GM21381 (cell line): Measurements from ENCODE around the gene NLRP14.

Source experiments
- ATAC-seq: cut with Tn5 transposase; IDR thresholded peaks from one replicate; pipeline ENCODE4 v1.9.1; 2021; ENCODE audit warnings: mild to moderate bottlenecking, moderate library complexity; ENCODE audit not compliant: unreplicated experiment

Gene NLRP14

GRCh38 chr11:7020183-7020917, at the start of gene NLRP14, which contains the start of gene ZNF214:
Gene NLRP14 (plus strand): TSS chr11:7020479. CDS start chr11:7038587, 18,108 bp downstream.
Gene ZNF214 (minus strand): TSS chr11:7020346. CDS start chr11:7002835, 17,511 bp downstream.
- ATAC-seq, result no peak

GRCh38 chr11:6979365-6979764, 40.9 kb upstream of the NLRP14 start:
- no peak for ATAC-seq

GRCh38 chr11:6986487-6986886, 33.8 kb upstream of the NLRP14 start:
- ATAC-seq, result no peak

GRCh38 chr11:6988506-6988905, 31.8 kb upstream of the NLRP14 start:
- no peak for ATAC-seq

- no peak for ATAC-seq
These were observed 29.1 kb upstream of the NLRP14 start for GRCh38 chr11:6991227-6991626.

GRCh38 chr11:6992026-6992425, 28.3 kb upstream of the NLRP14 start:
- ATAC-seq, result no peak

GRCh38 chr11:6992457-6993417, 27.5 kb upstream of the NLRP14 start:
- ATAC-seq, result no peak

- ATAC-seq, result no peak
These were observed 24.6 kb upstream of the NLRP14 start for GRCh38 chr11:6995703-6996102.

GRCh38 chr11:7004482-7004881, 15.8 kb upstream of the NLRP14 start:
- ATAC-seq, result no peak

- no peak for ATAC-seq
These were observed 6.2 kb upstream of the NLRP14 start for GRCh38 chr11:7014118-7014517.

- no peak for ATAC-seq
These were observed 4.3 kb upstream of the NLRP14 start for GRCh38 chr11:7016011-7016410.

GRCh38 chr11:7019500-7020182, 638 bp upstream of the NLRP14 start:
- no peak for ATAC-seq

GRCh38 chr11:7021318-7021717, 1.0 kb downstream of the NLRP14 start:
- no peak for ATAC-seq

- ATAC-seq, result no peak
These were observed 7.9 kb downstream of the NLRP14 start for GRCh38 chr11:7028141-7028540.

- ATAC-seq, result no peak
These were observed 10.6 kb downstream of the NLRP14 start for GRCh38 chr11:7030836-7031235.

- no peak for ATAC-seq
These were observed 11.2 kb downstream of the NLRP14 start for GRCh38 chr11:7031471-7031871.

- ATAC-seq, result no peak
These were observed 12.4 kb downstream of the NLRP14 start for GRCh38 chr11:7032692-7033091.

GRCh38 chr11:7034019-7034418, 13.7 kb downstream of the NLRP14 start:
- no peak for ATAC-seq

- no peak for ATAC-seq
These were observed 26.3 kb downstream of the NLRP14 start for GRCh38 chr11:7046474-7047175.

GRCh38 chr11:7050191-7050590, 29.9 kb downstream of the NLRP14 start:
- no peak for ATAC-seq
